Camera-type eye (tissue), 1 donor: ENCODE results near the gene IRF2. TPM values are rescaled to one million over a fixed set of nuclear protein-coding genes. Genes with fewer than 3 reads are reported as not detected.

ENCODE experiments used
- total RNA-seq: library from RNA; depleted of rRNA; stranded (reverse); fragments of >200 nt; gene quantifications from one replicate; pipeline ENCODE4 v1.2.3, GENCODE V29; 2014

The IRF2 gene
- total RNA-seq: 43.9 TPM

DNA sequence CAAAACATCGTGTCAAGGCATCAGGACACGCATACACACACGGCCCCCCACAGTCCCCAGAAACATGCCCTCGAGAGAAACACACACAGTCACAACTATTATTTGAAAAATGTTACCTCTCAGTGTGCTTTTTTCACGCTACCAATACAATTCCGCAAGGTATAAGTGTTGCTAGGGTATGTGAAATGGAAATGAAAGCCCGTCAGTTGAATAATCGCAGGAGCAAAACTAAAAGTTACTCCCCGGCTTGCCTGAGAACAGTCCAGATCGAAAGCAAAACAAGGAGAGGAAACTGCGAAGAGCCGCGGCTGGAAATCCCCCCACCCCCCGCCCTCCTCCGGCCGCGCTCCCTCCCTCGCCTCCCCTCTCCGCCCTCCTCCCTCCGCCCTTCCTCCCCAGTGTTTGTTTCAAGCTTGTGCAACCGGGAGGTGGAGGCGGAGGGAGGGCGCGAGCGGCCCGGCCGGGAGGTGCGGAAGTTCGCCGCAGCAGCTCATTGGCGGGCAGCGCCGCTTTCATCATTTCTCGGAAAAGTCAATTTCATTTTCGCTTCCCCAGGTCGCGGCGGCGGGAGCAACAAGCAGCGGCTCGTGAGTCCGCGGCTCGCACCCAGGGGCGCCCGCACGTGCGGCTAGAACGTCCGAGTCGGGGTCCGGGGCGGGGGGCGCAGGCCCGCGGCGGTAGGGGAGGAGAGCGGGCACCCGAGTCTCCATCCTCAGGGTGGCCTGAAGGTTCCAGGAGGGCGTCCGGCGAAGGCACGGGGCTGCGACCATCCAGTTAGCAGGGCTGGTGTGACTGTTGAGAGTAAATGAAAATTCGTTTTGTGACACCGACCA is at the start of gene IRF2:
TSS of gene IRF2 (minus strand) at position 288 of the 833 bp plus-strand sequence. CDS start 45,486 bp downstream, outside the sequence.

Other genes starting within 250 kb of the IRF2 start
- 44.5 TPM for gene CASP3, start 174.9 kb upstream of the IRF2 start, total RNA-seq
- gene PRIMPOL, start 175.2 kb upstream of the IRF2 start, total RNA-seq: 36.6 TPM